ENCODE data around the gene SYT9.

SYT9 gene

GRCh38 chr11:7364660-7365059 lies 113.0 kb downstream of the SYT9 start:
- Histone ChIP-seq H3K36me3 (ENCODE audit: insufficient read depth, insufficient read length, low read length) (no peaks in the 10 kb centered on the region), H3K27me3 (ENCODE audit: insufficient read depth, insufficient read length) (no peaks in the 10 kb centered on the region), H3K9me3 (ENCODE audit: insufficient read depth, low read length) (no peaks in the 10 kb centered on the region), H3K4me3 (ENCODE audit: insufficient read length, low read depth) (no peak overlapping the region), H3K9ac (ENCODE audit: insufficient read length, low read depth) (no peak overlapping the region), H3K4me1 (ENCODE audit: insufficient read depth, insufficient read length) (no peaks in the 10 kb centered on the region)
- DNase-seq (ENCODE audit: low read depth, low spot score): no peak
- TF ChIP-seq SUZ12 (IDR thresholded peaks at IDR 0.05; ENCODE audit: extremely low read depth, insufficient read depth, insufficient read length) (no peak), YY1 (IDR thresholded peaks at IDR 0.05; ENCODE audit: insufficient read depth, insufficient read length) (no peak), ZNF274 (IDR thresholded peaks at IDR 0.05; ENCODE audit: low read depth, low read length) (no peak)

- no peak overlapping the region for H3K4me3 ChIP-seq (ENCODE audit: insufficient read length, low read depth)
- H3K27me3 ChIP-seq (ENCODE audit: insufficient read depth, insufficient read length): no peaks in the 10 kb centered on the region
- no peak for DNase-seq (ENCODE audit: low read depth, low spot score)
- peaks cover 11% of the 10 kb centered on the region; the same call in 1 of the 2 replicates for H3K9me3 ChIP-seq (ENCODE audit: insufficient read depth, low read length)
- no peak overlapping the region for H3K9ac ChIP-seq (ENCODE audit: insufficient read length, low read depth)
- H3K4me1 ChIP-seq (ENCODE audit: insufficient read depth, insufficient read length): no peaks in the 10 kb centered on the region
- no peak for TF ChIP-seq SUZ12 (IDR thresholded peaks at IDR 0.05; ENCODE audit: extremely low read depth, insufficient read depth, insufficient read length)
- no peak for TF ChIP-seq YY1 (IDR thresholded peaks at IDR 0.05; ENCODE audit: insufficient read depth, insufficient read length)
- TF ChIP-seq ZNF274 (IDR thresholded peaks at IDR 0.05; ENCODE audit: low read depth, low read length): no peak
- no peaks in the 10 kb centered on the region for H3K36me3 ChIP-seq (ENCODE audit: insufficient read depth, insufficient read length, low read length)
These were observed 116.1 kb downstream of the SYT9 start for GRCh38 chr11:7367803-7368202.

GRCh38 chr11:7376386-7376785 lies 124.7 kb downstream of the SYT9 start:
- no peak for DNase-seq (ENCODE audit: low read depth, low spot score)
- TF ChIP-seq SUZ12 (IDR thresholded peaks at IDR 0.05; ENCODE audit: extremely low read depth, insufficient read depth, insufficient read length): no peak
- no peak for TF ChIP-seq ZNF274 (IDR thresholded peaks at IDR 0.05; ENCODE audit: low read depth, low read length)
- no peak for TF ChIP-seq YY1 (IDR thresholded peaks at IDR 0.05; ENCODE audit: insufficient read depth, insufficient read length)
- Histone ChIP-seq H3K4me3 (ENCODE audit: insufficient read length, low read depth) (no peak overlapping the region), H3K9ac (ENCODE audit: insufficient read length, low read depth) (no peak overlapping the region), H3K4me1 (ENCODE audit: insufficient read depth, insufficient read length) (no peaks in the 10 kb centered on the region), H3K9me3 (ENCODE audit: insufficient read depth, low read length) (peaks cover 13% of the 10 kb centered on the region; the same call in 1 of the 2 replicates), H3K27me3 (ENCODE audit: insufficient read depth, insufficient read length) (no peaks in the 10 kb centered on the region), H3K36me3 (ENCODE audit: insufficient read depth, insufficient read length, low read length) (no peaks in the 10 kb centered on the region)

GRCh38 chr11:7381937-7382336 lies 130.2 kb downstream of the SYT9 start:
- no peak for TF ChIP-seq ZNF274 (IDR thresholded peaks at IDR 0.05; ENCODE audit: low read depth, low read length)
- no peak for TF ChIP-seq SUZ12 (IDR thresholded peaks at IDR 0.05; ENCODE audit: extremely low read depth, insufficient read depth, insufficient read length)
- TF ChIP-seq YY1 (IDR thresholded peaks at IDR 0.05; ENCODE audit: insufficient read depth, insufficient read length): no peak
- no peak for DNase-seq (ENCODE audit: low read depth, low spot score)
- no peaks in the 10 kb centered on the region for H3K4me1 ChIP-seq (ENCODE audit: insufficient read depth, insufficient read length)

GRCh38 chr11:7383406-7383805 lies 131.7 kb downstream of the SYT9 start:
- Histone ChIP-seq H3K27me3 (ENCODE audit: insufficient read depth, insufficient read length) (no peaks in the 10 kb centered on the region), H3K9ac (ENCODE audit: insufficient read length, low read depth) (no peak overlapping the region), H3K9me3 (ENCODE audit: insufficient read depth, low read length) (no peaks in the 10 kb centered on the region), H3K36me3 (ENCODE audit: insufficient read depth, insufficient read length, low read length) (no peaks in the 10 kb centered on the region), H3K4me3 (ENCODE audit: insufficient read length, low read depth) (no peak overlapping the region), H3K4me1 (ENCODE audit: insufficient read depth, insufficient read length) (no peaks in the 10 kb centered on the region)
- DNase-seq (ENCODE audit: low read depth, low spot score): no peak
- TF ChIP-seq ZNF274 (IDR thresholded peaks at IDR 0.05; ENCODE audit: low read depth, low read length) (no peak), SUZ12 (IDR thresholded peaks at IDR 0.05; ENCODE audit: extremely low read depth, insufficient read depth, insufficient read length) (no peak), YY1 (IDR thresholded peaks at IDR 0.05; ENCODE audit: insufficient read depth, insufficient read length) (no peak)

More at GRCh38 chr11:7381937-7382336, 130.2 kb downstream of the SYT9 start:
- no peaks in the 10 kb centered on the region for H3K36me3 ChIP-seq (ENCODE audit: insufficient read depth, insufficient read length, low read length)
- H3K9ac ChIP-seq (ENCODE audit: insufficient read length, low read depth): no peak overlapping the region
- H3K4me3 ChIP-seq (ENCODE audit: insufficient read length, low read depth): no peak overlapping the region
- H3K9me3 ChIP-seq (ENCODE audit: insufficient read depth, low read length): no peaks in the 10 kb centered on the region
- no peaks in the 10 kb centered on the region for H3K27me3 ChIP-seq (ENCODE audit: insufficient read depth, insufficient read length)

- no peak for DNase-seq (ENCODE audit: low read depth, low spot score)
- no peak overlapping the region for H3K9ac ChIP-seq (ENCODE audit: insufficient read length, low read depth)
These were observed 133.0 kb downstream of the SYT9 start for GRCh38 chr11:7384691-7385090.

GRCh38 chr11:7385532-7385931 lies 133.8 kb downstream of the SYT9 start:
- Histone ChIP-seq H3K4me3 (ENCODE audit: insufficient read length, low read depth) (no peak overlapping the region), H3K9ac (ENCODE audit: insufficient read length, low read depth) (no peak overlapping the region), H3K27me3 (ENCODE audit: insufficient read depth, insufficient read length) (no peaks in the 10 kb centered on the region), H3K4me1 (ENCODE audit: insufficient read depth, insufficient read length) (no peaks in the 10 kb centered on the region), H3K9me3 (ENCODE audit: insufficient read depth, low read length) (no peaks in the 10 kb centered on the region), H3K36me3 (ENCODE audit: insufficient read depth, insufficient read length, low read length) (no peaks in the 10 kb centered on the region)
- TF ChIP-seq SUZ12 (IDR thresholded peaks at IDR 0.05; ENCODE audit: extremely low read depth, insufficient read depth, insufficient read length) (no peak), YY1 (IDR thresholded peaks at IDR 0.05; ENCODE audit: insufficient read depth, insufficient read length) (no peak), ZNF274 (IDR thresholded peaks at IDR 0.05; ENCODE audit: low read depth, low read length) (no peak)
- no peak for DNase-seq (ENCODE audit: low read depth, low spot score)

More at GRCh38 chr11:7384691-7385090, 133.0 kb downstream of the SYT9 start:
- H3K9me3 ChIP-seq (ENCODE audit: insufficient read depth, low read length): no peaks in the 10 kb centered on the region
- no peaks in the 10 kb centered on the region for H3K27me3 ChIP-seq (ENCODE audit: insufficient read depth, insufficient read length)
- H3K36me3 ChIP-seq (ENCODE audit: insufficient read depth, insufficient read length, low read length): no peaks in the 10 kb centered on the region
- TF ChIP-seq ZNF274 (IDR thresholded peaks at IDR 0.05; ENCODE audit: low read depth, low read length) (no peak), SUZ12 (IDR thresholded peaks at IDR 0.05; ENCODE audit: extremely low read depth, insufficient read depth, insufficient read length) (no peak), YY1 (IDR thresholded peaks at IDR 0.05; ENCODE audit: insufficient read depth, insufficient read length) (no peak)
- H3K4me1 ChIP-seq (ENCODE audit: insufficient read depth, insufficient read length): no peaks in the 10 kb centered on the region
- no peak overlapping the region for H3K4me3 ChIP-seq (ENCODE audit: insufficient read length, low read depth)

Measured in NT2/D1 (cell line).